Right lobe of liver (tissue), 6 donors: ENCODE measurements around the gene BRAP. TPM values are rescaled to one million over a fixed set of nuclear protein-coding genes. Genes with fewer than 3 reads are reported as not detected.
"Not testable (repeated sequence)": the region's sequence is repeated elsewhere in the genome, so short reads cannot be mapped to it uniquely, and the experiment has no call there.

Experiments used
- ATAC-seq, 4 donors: fragments of 200-7000 bp; cut with Tn5 transposase; one replicate each; pipeline ENCODE4 v1.9.1; 2020; ENCODE audit warnings: mild to moderate bottlenecking in 4 of 4, moderate library complexity in 4 of 4
- DNase-seq, 3 donors: peaks; one replicate each; pipeline ENCODE4 v3.0.0-alpha.2; 2020
- H3K27ac ChIP-seq, 3 donors: fragments of 200-600 bp; one replicate each; pipeline ENCODE4 v1.8.0; 2022
- H3K27me3 ChIP-seq, 2 donors: fragments of 200-600 bp; one replicate each; pipeline ENCODE4 v1.8.0; 2022
- H3K36me3 ChIP-seq, 4 donors: fragments of 200-600 bp; sonication (generic) in 1 of 4; one replicate each; pipeline versions ENCODE4 v1.5.1 to v1.8.0; 2017 to 2022; ENCODE audit warnings: control low read depth in 1 of 4
- H3K4me1 ChIP-seq, 4 donors: fragments of 200-600 bp; sonication (generic) in 1 of 4; one replicate each; pipeline versions ENCODE4 v1.5.1 to v1.8.0; 2017 to 2022; ENCODE audit warnings: control low read depth in 1 of 4
- H3K4me3 ChIP-seq, 3 donors: fragments of 200-600 bp; one replicate each; pipeline ENCODE4 v1.8.0; 2022
- H3K9me3 ChIP-seq, 4 donors: fragments of 200-600 bp; sonication (generic) in 1 of 4; one replicate each; pipeline versions ENCODE4 v1.5.1 to v1.8.0; 2017 to 2022; ENCODE audit warnings: control low read depth in 1 of 4
- CTCF ChIP-seq, 4 donors: fragments of 200-600 bp in 3 of 4; fragments of 450-650 bp in 1 of 4; IDR thresholded peaks; one replicate each; pipeline versions ENCODE4 v1.5.1 to v1.8.0; 2016 to 2022; ENCODE audit warnings: antibody characterized with exemption in 4 of 4, mild to moderate bottlenecking in 2 of 4
- POLR2A ChIP-seq: fragments of 450-650 bp; IDR thresholded peaks from one replicate; pipeline ENCODE4 v1.6.1; 2017; ENCODE audit warnings: antibody characterized with exemption, mild to moderate bottlenecking
- WGBS: methylation state at CpG from one replicate; pipeline ENCODE4 v1.1.6; 2018; ENCODE audit warnings: low coverage, low lambda C conversion rate; ENCODE audit not compliant: insufficient coverage; ENCODE audit errors: missing lambda C conversion rate; 5-methylcytosine and 5-hydroxymethylcytosine counted together
- intact Hi-C, 2 donors: fragments of 100-400 bp; cut with DNase I; formaldehyde crosslinking; loops; one replicate each; pipeline versions ENCODE4 v1.11.2 to v1.14.1; 2022
- total RNA-seq, 6 experiments: library from RNA; depleted of rRNA in 2 of 6; stranded (reverse); fragments of >200 nt in 2 of 6; fragmentation: NEBNext Ultra II Directional in 3 of 6; extraction: Animal tissue kit (Norgen Biotek cat#: 25700) in 3 of 6; gene quantifications; one replicate each; pipeline versions ENCODE4 v1.1.0 to v1.2.4, GENCODE V29; 2016 to 2023
- donor health status: DM: no; HTN: yes; CAD: no.
- donor health status: DM: no; HTN: no; CAD: no.
- donor health status: DM: no; HTN: no; CAD: no.
- donor health status: DM: no; HTN: yes; CAD: no.
- donor health status: DM: no; HTN: yes; CAD: no.

Gene BRAP
- total RNA-seq, 6 experiments from 2014 or later, result 5.3 to 8.1 (median 7.5) TPM

- peaks cover 0 to 57% (median 13%) of the 10 kb centered on the region in 4 donors for H3K36me3 ChIP-seq
- WGBS, result 79% methylated on average over 3 of the region's 5 CpGs
These were observed 21.3 kb downstream of the BRAP start for GRCh38 chr12:111664499-111664898.

GRCh38 chr12:111656016-111656415 is 29.7 kb downstream of the BRAP start:
- H3K9me3 ChIP-seq, result no peaks in the 10 kb centered on the region
- no peak overlapping the region for H3K4me3 ChIP-seq
- DNase-seq, result no peak
- no peaks in the 10 kb centered on the region for H3K27me3 ChIP-seq
- 86% methylated on average over 3 of the region's 4 CpGs for WGBS
- TF ChIP-seq POLR2A (no peak), CTCF (IDR thresholded peaks at IDR 0.05) (no peak)
- H3K27ac ChIP-seq, result no peak overlapping the region
- H3K4me1 ChIP-seq, result no peaks in the 10 kb centered on the region
- H3K36me3 ChIP-seq, result peaks cover 0 to 66% (median 17%) of the 10 kb centered on the region in 4 donors
- intact Hi-C loops, result no loop called here
- no peak for ATAC-seq

More at GRCh38 chr12:111664499-111664898, 21.3 kb downstream of the BRAP start:
- H3K27me3 ChIP-seq, result no peaks in the 10 kb centered on the region
- H3K4me1 ChIP-seq, result peaks cover 0 to 7% (median 2%) of the 10 kb centered on the region in 4 donors
- H3K4me3 ChIP-seq, result no peak overlapping the region
- intact Hi-C loops, result no loop called here
- DNase-seq (no peak), ATAC-seq (no peak)
- no peaks in the 10 kb centered on the region for H3K9me3 ChIP-seq
- no peak overlapping the region for H3K27ac ChIP-seq
- TF ChIP-seq CTCF (IDR thresholded peaks at IDR 0.05), result no peak
- TF ChIP-seq POLR2A, result no peak

GRCh38 chr12:111655356-111655755 is 30.4 kb downstream of the BRAP start:
- Histone ChIP-seq H3K27ac (no peak overlapping the region), H3K4me1 (no peaks in the 10 kb centered on the region), H3K4me3 (no peak overlapping the region), H3K36me3 (peaks cover 0 to 62% (median 17%) of the 10 kb centered on the region in 4 donors), H3K9me3 (no peaks in the 10 kb centered on the region), H3K27me3 (no peaks in the 10 kb centered on the region)
- TF ChIP-seq CTCF (IDR thresholded peaks at IDR 0.05), result no peak
- no peak for TF ChIP-seq POLR2A
- DNase-seq, result no peak
- no peak for ATAC-seq
- intact Hi-C loops, result no loop called here
- 91% methylated on average over 3 of the region's 3 CpGs for WGBS

GRCh38 chr12:111653596-111653995 is 32.2 kb downstream of the BRAP start:
- Histone ChIP-seq H3K4me3 (no peak overlapping the region), H3K36me3 (peaks cover 0 to 60% (median 16%) of the 10 kb centered on the region in 4 donors), H3K27me3 (no peaks in the 10 kb centered on the region), H3K27ac (no peak overlapping the region), H3K4me1 (no peaks in the 10 kb centered on the region), H3K9me3 (no peaks in the 10 kb centered on the region)
- no peak for DNase-seq
- TF ChIP-seq POLR2A (no peak), CTCF (IDR thresholded peaks at IDR 0.05) (no peak)
- no peak for ATAC-seq
- intact Hi-C loops, result no loop called here
- WGBS, result 86% methylated on average over 5 of the region's 6 CpGs

- H3K27ac ChIP-seq, ATAC-seq, DNase-seq, H3K4me3 ChIP-seq, H3K27me3 ChIP-seq, intact Hi-C loops, H3K9me3 ChIP-seq, H3K4me1 ChIP-seq: not testable (repeated sequence)
- peaks cover 0 to 55% (median 13%) of the 10 kb centered on the region in 4 donors for H3K36me3 ChIP-seq
- 90% methylated on average over 4 of the region's 9 CpGs for WGBS
These were observed 33.2 kb downstream of the BRAP start for GRCh38 chr12:111652530-111652929.
